Activated naive CD8-positive, alpha-beta T cell treated with anti-CD3 and anti-CD28 coated beads, Interleukin-2, amount 10 ng/mL, durations not matched to agents 7 days and 5 days (primary cell): ENCODE data around the gene PRKAR2B. TPM values are rescaled to one million over a fixed set of nuclear protein-coding genes. Genes with fewer than 3 reads are reported as not detected.
A peak's percentile ranks its signal among the peaks of the same experiment; 100 is the strongest.

ENCODE experiments used
- ATAC-seq: fragments of 150-1000 bp; cut with Tn5 transposase; one replicate; pipeline ENCODE4 v1.10.0; 2021; ENCODE audit warnings: low read depth, moderate library complexity
- POLR2A ChIA-PET: fragments of 350-600 bp; sonication (Branson Sonifier 250); formaldehyde crosslinking; loops from one replicate; lab custom pipeline; 2021; ENCODE audit warnings: antibody characterized with exemption; lab: Charles Lee
- DNase-seq: peaks from one replicate; pipeline ENCODE4 v3.0.0; 2021
- H3K27ac Mint-ChIP-seq: one replicate; pipeline ENCODE4 v1.8.0; 2022; ENCODE audit warnings: mild to moderate bottlenecking, mixed read lengths
- H3K27me3 Mint-ChIP-seq: one replicate; pipeline ENCODE4 v1.8.0; 2022; ENCODE audit warnings: mild to moderate bottlenecking, moderate library complexity, mixed read lengths
- H3K36me3 Mint-ChIP-seq: one replicate; pipeline ENCODE4 v1.8.0; 2021; ENCODE audit warnings: mild to moderate bottlenecking, mixed read lengths
- H3K4me1 Mint-ChIP-seq: one replicate; pipeline ENCODE4 v1.8.0; 2021; ENCODE audit warnings: mixed read lengths
- H3K4me3 Mint-ChIP-seq: one replicate; pipeline ENCODE4 v1.8.0; 2022; ENCODE audit warnings: mild to moderate bottlenecking, moderate library complexity, mixed read lengths
- H3K9me3 Mint-ChIP-seq: one replicate; pipeline ENCODE4 v1.8.0; 2021; ENCODE audit warnings: mixed read lengths
- total RNA-seq, 2 experiments: library from RNA; stranded (reverse); gene quantifications; one replicate each; pipeline ENCODE4 v1.2.3, GENCODE V29; 2021

PRKAR2B gene
- total RNA-seq, 2 experiments from 2014 or later: 1.4 to 1.6 TPM

DNA sequence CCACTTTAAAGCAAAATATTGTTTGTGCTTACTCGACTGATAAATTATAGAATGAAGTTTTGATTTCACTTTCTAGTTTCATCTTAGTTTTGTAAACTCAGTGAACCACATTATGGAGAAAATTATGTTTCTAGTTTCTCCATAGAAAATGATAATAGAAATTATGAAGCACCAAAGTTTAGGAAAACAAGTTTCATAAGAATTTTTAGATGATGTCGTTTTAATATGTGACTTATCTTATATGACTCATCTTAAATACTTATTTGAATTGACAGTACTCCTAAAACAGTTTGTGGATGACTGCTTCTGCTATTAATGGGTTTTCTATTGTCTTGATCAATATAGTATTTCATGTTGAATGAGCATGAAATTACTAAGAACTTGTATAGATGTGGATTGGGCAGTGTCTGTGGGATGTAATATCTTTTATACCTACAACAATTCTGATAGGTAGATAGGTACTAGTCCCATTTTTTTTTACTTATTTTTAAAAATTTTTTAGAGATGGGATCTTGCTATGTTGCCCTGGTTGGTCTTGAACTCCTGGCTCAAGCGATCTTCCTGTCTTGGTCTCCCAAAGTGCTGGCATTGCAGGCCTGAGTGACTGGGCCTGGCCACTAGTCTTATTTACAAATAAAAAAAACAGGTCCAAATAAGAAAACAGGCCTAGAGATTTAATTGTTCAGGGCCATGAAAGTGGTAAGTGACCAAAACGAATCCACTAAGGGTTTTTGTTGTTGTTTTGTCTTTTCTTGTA lies 127.9 kb downstream of the PRKAR2B start:
- DNase-seq: no peak
- Mint-ChIP-seq H3K4me3 (peak overlapping the region; percentile 15), H3K27me3 (no peaks in the 10 kb centered on the region), H3K9me3 (no peaks in the 10 kb centered on the region), H3K4me1 (peaks cover 29% of the 10 kb centered on the region), H3K36me3 (peaks cover 1% of the 10 kb centered on the region), H3K27ac (no peak overlapping the region)
- ATAC-seq: no peak
- POLR2A ChIA-PET: interaction anchor here (0.7 to 1.0 kb wide), 3 partner anchors 80 to 531 kb away, joined by 3 to 8 read pairs (median 5); no protein-coding TSS in a partner anchor

DNA sequence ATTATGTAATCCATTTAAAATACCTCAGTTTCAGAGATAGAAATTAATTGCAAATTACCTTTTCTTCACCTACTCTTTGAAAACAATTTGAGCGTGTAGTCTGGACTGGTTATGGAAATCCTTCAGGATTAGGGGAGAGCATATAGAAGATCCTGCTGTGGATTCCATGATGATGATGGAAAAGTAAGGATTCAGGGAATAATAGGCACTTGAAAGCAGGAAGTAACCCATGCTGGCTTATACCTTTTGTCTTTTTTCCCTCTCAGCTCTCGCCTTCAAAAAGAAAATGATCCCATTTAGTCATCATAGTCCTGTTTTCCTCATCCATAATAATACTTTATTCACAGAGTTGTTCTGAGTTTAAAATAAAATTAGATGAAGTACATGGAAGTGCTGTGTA lies 128.7 kb downstream of the PRKAR2B start:
- Mint-ChIP-seq H3K27ac (peak overlapping the region; percentile 37), H3K9me3 (no peaks in the 10 kb centered on the region), H3K27me3 (no peaks in the 10 kb centered on the region), H3K4me3 (peak overlapping the region; percentile 23), H3K4me1 (peaks cover 27% of the 10 kb centered on the region), H3K36me3 (peaks cover 1% of the 10 kb centered on the region)
- POLR2A ChIA-PET: no interaction called here
- DNase-seq: no peak
- ATAC-seq: no peak

DNA sequence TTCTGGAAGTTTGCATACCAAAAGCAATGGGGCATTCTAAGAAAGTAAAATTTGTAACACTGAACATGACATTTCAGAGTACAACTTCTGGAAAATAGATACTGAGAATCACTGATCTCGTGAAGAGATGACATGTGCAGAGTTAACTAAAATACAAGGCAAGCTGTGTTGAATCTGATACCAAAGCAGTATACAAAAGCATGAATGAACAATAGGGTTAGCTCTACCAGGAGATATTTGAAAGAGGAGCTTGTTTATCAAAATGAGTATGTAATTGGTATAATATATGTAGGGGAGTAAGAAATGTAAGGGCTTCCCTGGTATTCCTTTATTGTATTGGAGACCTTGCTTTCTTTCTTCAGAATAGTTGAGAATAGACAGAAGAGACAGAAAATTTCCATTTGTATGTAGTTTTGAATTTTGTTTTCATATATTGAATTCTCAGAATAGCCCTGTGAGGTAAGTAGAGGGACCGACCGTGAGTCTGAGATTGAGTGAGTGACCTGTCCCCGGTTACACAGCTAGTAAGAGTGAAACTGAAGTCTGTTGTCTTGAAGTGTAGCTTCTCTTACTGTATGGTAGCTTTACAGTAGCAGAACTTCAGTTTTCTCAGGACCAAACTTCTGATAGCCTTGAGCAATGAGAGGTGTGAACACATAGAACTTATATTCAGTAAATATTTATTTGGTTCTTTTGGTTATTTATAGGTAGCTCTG lies 129.3 kb downstream of the PRKAR2B start:
- DNase-seq: no peak
- Mint-ChIP-seq H3K4me3 (peak overlapping the region; percentile 23), H3K36me3 (peaks cover under 1% of the 10 kb centered on the region), H3K4me1 (peaks cover 27% of the 10 kb centered on the region), H3K27ac (peak overlapping the region; percentile 58), H3K9me3 (no peaks in the 10 kb centered on the region), H3K27me3 (no peaks in the 10 kb centered on the region)
- ATAC-seq: peak; percentile 15
- POLR2A ChIA-PET: no interaction called here

DNA sequence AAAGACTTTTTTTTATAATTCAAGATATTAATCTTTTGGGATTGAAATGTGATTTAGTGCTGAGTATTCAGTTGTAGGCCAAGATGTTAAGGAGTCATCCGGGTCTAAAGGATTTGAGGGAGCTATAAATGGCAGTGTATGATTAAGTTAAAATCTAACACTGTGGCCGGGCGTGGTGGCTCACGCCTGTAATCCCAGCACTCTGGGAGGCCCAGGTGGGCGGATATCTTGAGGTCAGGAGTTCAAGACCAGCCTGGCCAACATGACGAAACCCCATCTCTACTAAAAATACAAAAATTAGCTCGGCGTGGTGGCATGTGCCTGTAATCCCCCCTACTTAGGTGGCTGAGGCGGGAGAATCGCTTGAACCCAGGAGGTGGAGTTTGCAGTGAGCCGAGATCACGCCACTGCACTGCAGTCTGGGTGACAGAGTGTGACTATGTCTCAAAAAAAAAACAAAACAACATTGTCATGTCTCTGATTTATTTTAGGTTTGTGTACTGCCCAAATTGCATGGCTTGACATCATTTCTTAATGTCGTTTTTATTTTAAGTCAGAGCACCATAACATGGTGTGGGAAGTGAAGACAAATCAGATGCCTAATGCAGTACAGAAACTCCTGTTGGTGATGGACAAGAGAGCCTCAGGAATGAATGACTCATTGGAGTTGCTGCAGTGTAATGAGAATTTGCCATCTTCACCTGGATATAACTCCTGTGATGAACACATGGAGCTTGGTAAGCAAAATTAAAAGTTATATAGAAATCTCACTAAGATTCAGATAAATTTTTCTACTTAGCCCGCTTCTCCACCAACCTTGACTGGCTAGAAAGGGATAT lies 135.0 kb downstream of the PRKAR2B start:
- Mint-ChIP-seq H3K36me3 (peaks cover 14% of the 10 kb centered on the region), H3K27ac (no peak overlapping the region), H3K4me3 (no peak overlapping the region), H3K4me1 (peaks cover 15% of the 10 kb centered on the region), H3K27me3 (no peaks in the 10 kb centered on the region), H3K9me3 (no peaks in the 10 kb centered on the region)
- POLR2A ChIA-PET: no interaction called here
- no peak for DNase-seq
- ATAC-seq: no peak

DNA sequence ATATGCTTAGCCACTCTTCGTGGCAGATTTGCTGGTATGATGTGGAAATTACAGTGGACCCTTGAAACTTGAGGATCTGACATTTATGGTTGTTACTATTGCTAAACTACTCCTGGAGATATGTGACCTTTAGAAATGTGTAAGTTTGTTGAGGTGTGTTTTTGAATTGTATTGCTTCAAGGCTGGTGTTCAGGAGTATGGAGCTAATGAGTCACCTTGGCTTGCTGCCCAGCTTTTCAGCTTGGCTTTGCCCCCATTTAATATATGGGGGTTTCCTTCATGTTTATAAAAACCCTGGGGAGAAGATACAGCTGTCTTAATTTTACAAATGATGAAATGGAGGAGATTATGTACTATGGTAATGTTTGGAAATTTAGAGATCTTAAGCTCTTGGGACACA lies 135.9 kb downstream of the PRKAR2B start:
- H3K9me3 Mint-ChIP-seq: no peaks in the 10 kb centered on the region
- peaks cover 16% of the 10 kb centered on the region for H3K36me3 Mint-ChIP-seq
- no peak overlapping the region for H3K4me3 Mint-ChIP-seq
- no peaks in the 10 kb centered on the region for H3K27me3 Mint-ChIP-seq
- H3K27ac Mint-ChIP-seq: peak overlapping the region; percentile 2
- ATAC-seq (peak; percentile 47), DNase-seq (no peak)
- H3K4me1 Mint-ChIP-seq: peaks cover 15% of the 10 kb centered on the region
- POLR2A ChIA-PET: interaction anchor here (1.2 kb wide), 1 partner anchor 12 kb away, joined by 6 read pairs; the partner anchor contains the start of gene HBP1

DNA sequence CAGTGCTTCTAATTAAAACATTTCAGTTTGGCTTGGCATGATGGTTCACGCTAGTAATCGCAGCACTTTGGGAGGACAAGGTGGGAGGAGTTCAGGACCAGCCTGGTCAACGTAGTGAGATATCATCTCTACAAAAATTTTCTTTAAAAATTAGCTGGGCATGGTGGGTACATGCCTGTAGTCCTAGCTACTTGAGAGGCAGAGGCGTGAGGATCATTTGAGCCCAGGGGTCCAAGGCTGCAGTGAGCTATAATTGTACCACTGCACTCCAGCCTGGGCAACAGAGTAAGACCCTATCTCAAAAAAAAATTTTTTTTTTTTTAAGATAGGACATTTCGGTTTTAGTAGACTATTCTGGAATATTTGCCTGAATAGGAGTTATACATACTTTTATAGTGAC lies 136.7 kb downstream of the PRKAR2B start:
- POLR2A ChIA-PET: interaction anchor here (0.6 to 1.2 kb wide), 2 partner anchors 13 to 561 kb away, joined by 3 to 6 read pairs; partner anchors contain the start of gene HBP1
- no peak for DNase-seq
- Mint-ChIP-seq H3K9me3 (no peaks in the 10 kb centered on the region), H3K4me3 (no peak overlapping the region), H3K27me3 (no peaks in the 10 kb centered on the region), H3K4me1 (peaks cover 15% of the 10 kb centered on the region), H3K36me3 (peaks cover 16% of the 10 kb centered on the region), H3K27ac (no peak overlapping the region)
- ATAC-seq: no peak

DNA sequence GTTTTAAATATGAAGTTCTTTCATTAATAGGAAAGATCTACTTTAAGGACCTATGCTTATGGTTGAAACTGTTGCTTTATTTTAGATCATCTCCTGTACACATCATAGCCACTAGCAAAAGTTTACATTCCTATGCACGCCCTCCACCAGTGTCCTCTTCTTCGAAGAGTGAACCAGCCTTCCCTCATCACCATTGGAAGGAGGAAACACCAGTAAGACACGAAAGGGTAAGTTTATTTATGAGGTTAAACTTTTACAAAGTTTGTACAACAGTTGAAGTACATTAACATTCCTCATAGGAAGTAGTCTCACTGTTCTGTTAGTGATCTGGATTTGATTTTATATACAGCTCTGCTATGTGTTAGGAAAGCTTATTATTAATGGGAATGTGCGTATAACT lies 141.2 kb downstream of the PRKAR2B start:
- Mint-ChIP-seq H3K27ac (no peak overlapping the region), H3K36me3 (peaks cover 31% of the 10 kb centered on the region)

DNA sequence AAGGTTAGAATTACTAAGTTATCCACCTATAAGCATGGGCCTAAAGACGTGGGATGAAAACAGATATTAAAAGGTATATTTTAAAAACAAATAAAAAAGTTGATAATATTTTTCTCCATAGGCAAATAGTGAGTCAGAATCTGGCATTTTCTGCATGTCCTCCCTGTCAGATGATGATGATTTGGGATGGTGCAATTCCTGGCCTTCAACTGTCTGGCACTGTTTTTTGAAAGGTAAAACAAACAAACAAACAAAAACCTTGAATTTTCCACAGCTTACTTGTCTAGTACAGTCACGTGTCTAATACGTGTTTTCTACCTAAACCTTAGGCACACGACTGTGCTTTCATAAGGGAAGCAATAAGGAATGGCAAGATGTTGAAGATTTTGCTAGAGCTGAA lies 141.7 kb downstream of the PRKAR2B start:
- Mint-ChIP-seq H3K36me3 (peaks cover 26% of the 10 kb centered on the region), H3K27me3 (no peaks in the 10 kb centered on the region)
- no peak for DNase-seq

More for the DNA sequence above, 141.2 kb downstream of the PRKAR2B start:
- peaks cover 3% of the 10 kb centered on the region for H3K4me1 Mint-ChIP-seq
- H3K9me3 Mint-ChIP-seq: no peaks in the 10 kb centered on the region
- POLR2A ChIA-PET: no interaction called here
- DNase-seq (no peak), ATAC-seq (no peak)
- no peaks in the 10 kb centered on the region for H3K27me3 Mint-ChIP-seq
- no peak overlapping the region for H3K4me3 Mint-ChIP-seq

DNA sequence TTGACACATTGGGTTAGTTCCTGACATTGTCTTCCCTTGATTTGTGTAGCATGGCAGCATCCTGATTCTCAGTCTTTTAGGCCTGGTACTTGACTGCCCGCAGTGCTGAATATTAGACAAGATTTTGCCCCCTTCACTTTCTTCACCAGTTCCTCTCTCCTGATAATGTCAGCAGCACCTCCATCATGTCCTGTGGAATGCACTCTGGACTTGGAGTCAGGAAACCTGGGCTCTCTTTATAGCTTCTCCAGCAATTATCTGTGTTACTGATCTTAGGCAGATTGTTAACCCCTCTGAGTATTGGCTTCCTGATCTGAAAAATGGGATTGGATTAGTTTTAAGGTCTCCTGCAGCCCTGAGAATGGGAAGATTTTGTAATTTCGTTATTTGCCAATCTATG lies 143.3 kb downstream of the PRKAR2B start:
- Mint-ChIP-seq H3K4me1 (no peaks in the 10 kb centered on the region), H3K4me3 (no peak overlapping the region), H3K27me3 (no peaks in the 10 kb centered on the region), H3K36me3 (peaks cover 29% of the 10 kb centered on the region), H3K9me3 (no peaks in the 10 kb centered on the region), H3K27ac (no peak overlapping the region)
- DNase-seq (no peak), ATAC-seq (no peak)
- POLR2A ChIA-PET: no interaction called here

More for the DNA sequence above, 141.7 kb downstream of the PRKAR2B start:
- POLR2A ChIA-PET: no interaction called here
- H3K27ac Mint-ChIP-seq: no peak overlapping the region
- H3K4me3 Mint-ChIP-seq: no peak overlapping the region
- no peak for ATAC-seq
- no peaks in the 10 kb centered on the region for H3K9me3 Mint-ChIP-seq
- no peaks in the 10 kb centered on the region for H3K4me1 Mint-ChIP-seq

DNA sequence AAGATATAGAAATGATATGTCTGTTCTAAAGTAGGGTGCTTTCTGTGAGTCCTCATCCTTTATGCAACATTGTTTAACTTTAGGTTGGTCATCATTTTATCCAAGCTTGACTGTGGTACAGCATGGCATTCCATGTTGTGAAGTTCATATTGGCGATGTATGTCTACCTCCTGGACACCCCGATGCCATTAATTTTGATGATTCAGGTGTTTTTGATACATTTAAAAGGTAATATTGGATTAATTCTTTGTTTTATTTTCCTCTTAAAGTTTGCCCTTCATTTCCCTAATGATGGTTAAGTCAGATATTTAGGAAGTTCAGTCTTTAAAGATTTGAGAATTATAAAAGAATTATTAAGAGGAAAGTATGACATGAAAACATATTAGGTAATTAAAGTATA lies 145.6 kb downstream of the PRKAR2B start:
- H3K4me1 Mint-ChIP-seq: no peaks in the 10 kb centered on the region
- ATAC-seq (no peak), DNase-seq (no peak)
- POLR2A ChIA-PET: no interaction called here
- peaks cover 26% of the 10 kb centered on the region for H3K36me3 Mint-ChIP-seq
- no peaks in the 10 kb centered on the region for H3K9me3 Mint-ChIP-seq
- no peak overlapping the region for H3K4me3 Mint-ChIP-seq
- H3K27me3 Mint-ChIP-seq: no peaks in the 10 kb centered on the region
- H3K27ac Mint-ChIP-seq: no peak overlapping the region

DNA sequence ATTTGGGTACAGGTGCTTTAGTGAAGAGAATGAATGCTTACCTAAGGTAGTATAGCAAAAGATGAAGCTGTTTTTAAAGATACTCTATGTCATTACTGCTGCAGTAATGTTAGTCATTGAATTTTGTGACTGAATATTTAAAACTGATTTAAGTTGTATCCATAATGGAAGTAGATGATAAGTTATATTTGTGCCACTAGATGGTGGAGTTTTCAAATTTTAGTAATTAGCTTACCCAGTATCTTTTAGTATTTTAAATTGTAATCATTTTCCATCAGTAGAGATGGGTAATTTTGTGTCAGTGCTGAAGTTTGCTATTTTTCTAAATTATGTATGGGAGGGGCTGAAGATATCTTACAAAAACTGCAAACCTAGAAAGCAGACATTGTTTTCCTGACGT lies 149.5 kb downstream of the PRKAR2B start:
- POLR2A ChIA-PET: interaction anchor here (0.5 kb wide), 1 partner anchor 146 kb away, joined by 3 read pairs; no protein-coding TSS in a partner anchor
- no peak overlapping the region for H3K4me3 Mint-ChIP-seq
- no peak for DNase-seq
- peaks cover 19% of the 10 kb centered on the region for H3K36me3 Mint-ChIP-seq
- no peaks in the 10 kb centered on the region for H3K27me3 Mint-ChIP-seq
- H3K9me3 Mint-ChIP-seq: no peaks in the 10 kb centered on the region
- ATAC-seq: no peak
- H3K27ac Mint-ChIP-seq: no peak overlapping the region
- H3K4me1 Mint-ChIP-seq: no peaks in the 10 kb centered on the region

DNA sequence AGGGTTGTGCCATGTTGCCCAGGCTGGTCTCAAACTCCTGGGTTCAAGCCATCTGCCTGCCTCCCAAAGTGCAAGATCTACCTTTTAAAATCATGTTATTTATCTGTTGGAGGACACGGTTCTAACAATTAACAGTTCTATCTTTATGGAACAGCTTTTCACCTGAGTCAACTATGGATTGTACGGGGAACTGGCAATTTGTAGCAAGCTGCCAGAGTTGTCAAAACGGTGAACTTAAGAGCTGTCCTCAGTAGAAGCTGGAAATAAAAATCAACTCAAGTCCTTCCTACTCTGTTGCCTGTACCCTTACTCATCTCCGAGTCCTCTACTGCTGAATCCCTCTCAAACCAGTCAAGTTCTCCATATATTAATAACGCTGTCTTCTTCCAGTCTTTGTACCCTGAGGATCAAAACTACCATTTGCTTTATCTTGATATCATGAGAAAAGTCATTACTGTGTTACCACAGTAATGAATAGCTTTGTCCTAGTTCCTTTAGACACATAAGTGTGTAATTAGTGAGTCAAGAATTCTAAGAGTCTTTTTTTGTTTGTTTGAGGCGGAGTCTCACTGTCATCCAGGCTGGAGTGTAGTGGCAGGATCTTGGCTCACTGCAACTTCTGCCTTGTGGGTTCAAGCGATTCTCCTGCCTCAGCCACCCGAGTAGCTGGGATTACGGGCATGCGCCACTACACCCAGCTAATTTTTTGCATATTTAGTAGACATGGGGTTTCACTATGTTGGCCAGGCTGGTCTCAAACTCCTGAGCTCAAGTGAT lies 152.5 kb downstream of the PRKAR2B start:
- Mint-ChIP-seq H3K9me3 (no peaks in the 10 kb centered on the region), H3K27me3 (no peaks in the 10 kb centered on the region), H3K4me3 (no peak overlapping the region), H3K36me3 (peaks cover 17% of the 10 kb centered on the region), H3K4me1 (no peaks in the 10 kb centered on the region), H3K27ac (no peak overlapping the region)
- no peak for ATAC-seq
- DNase-seq: no peak
- POLR2A ChIA-PET: no interaction called here
